Measurements from ENCODE around the gene BGLAP. TPM values are rescaled to one million over a fixed set of nuclear protein-coding genes. Genes with fewer than 3 reads are reported as not detected.

The BGLAP gene
- total RNA-seq, 2 experiments from 2014 or later, result 3.3 to 4.8 TPM

DNA sequence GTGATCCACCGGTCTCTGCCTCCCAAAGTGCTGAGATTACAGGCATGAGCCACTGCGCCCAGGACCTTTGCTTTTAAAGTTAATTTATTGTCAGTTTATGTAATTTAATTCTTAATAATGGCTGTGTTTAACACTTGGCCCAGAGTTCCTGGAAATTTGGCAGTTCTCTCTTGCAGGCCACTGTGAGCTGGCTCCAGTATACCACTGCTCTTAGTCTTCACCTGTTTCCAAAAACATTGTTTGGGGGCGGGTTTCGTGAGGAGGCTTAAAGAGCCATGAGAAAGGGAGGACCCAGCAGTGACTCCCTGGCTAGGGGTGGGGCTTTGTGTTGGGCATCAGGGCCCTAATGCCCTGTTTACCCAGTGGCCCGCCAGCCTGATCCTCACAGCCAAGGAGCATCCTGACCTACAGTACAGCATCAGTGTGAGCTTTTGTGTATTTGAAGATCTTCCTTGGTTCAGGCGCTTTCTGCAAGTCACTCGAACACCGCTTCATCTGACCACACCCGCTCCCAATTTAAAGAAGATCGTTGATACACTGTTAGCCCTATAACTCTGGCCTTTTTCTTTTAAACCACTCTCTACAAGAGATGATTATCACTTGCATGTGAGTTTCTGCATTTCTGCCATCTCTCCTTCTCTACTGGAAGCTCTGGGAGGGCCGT is 12.0 kb upstream of the BGLAP start:
- H3K27me3 Mint-ChIP-seq, result no peaks in the 10 kb centered on the region

GRCh38 chr1:156230473-156230837 is 11.5 kb upstream of the BGLAP start:
- H3K27ac Mint-ChIP-seq, result no peak overlapping the region
- no peak for DNase-seq
- peaks cover 24% of the 10 kb centered on the region for H3K36me3 Mint-ChIP-seq
- H3K9me3 Mint-ChIP-seq, result no peaks in the 10 kb centered on the region
- no peak overlapping the region for H3K4me3 Mint-ChIP-seq
- H3K27me3 Mint-ChIP-seq, result no peaks in the 10 kb centered on the region
- ATAC-seq (ENCODE audit: low read depth), result no peak
- POLR2A ChIA-PET, result interaction anchor here (2.3 kb wide), 1 partner anchor 17 kb away, joined by 6 read pairs; the partner anchor contains the start of gene PMF1
- peaks cover 14% of the 10 kb centered on the region for H3K4me1 Mint-ChIP-seq

More for the DNA sequence above, 12.0 kb upstream of the BGLAP start:
- Mint-ChIP-seq H3K4me1 (peaks cover 17% of the 10 kb centered on the region), H3K27ac (no peak overlapping the region), H3K36me3 (peaks cover 26% of the 10 kb centered on the region), H3K4me3 (no peak overlapping the region), H3K9me3 (no peaks in the 10 kb centered on the region)
- DNase-seq (no peak), ATAC-seq (ENCODE audit: low read depth) (no peak)
- POLR2A ChIA-PET, result interaction anchor here (2.3 to 2.7 kb wide), 2 partner anchors 16 to 17 kb away, joined by 6 to 7 read pairs; partner anchors contain the start of gene PMF1

- POLR2A ChIA-PET, result interaction anchor here (0.7 to 1.3 kb wide), 4 partner anchors 19 to 87 kb away, joined by 3 to 6 read pairs (median 6); partner anchors contain the start of gene PMF1
- ATAC-seq (ENCODE audit: low read depth) (no peak), DNase-seq (no peak)
- H3K36me3 Mint-ChIP-seq, result peaks cover 20% of the 10 kb centered on the region
- H3K4me3 Mint-ChIP-seq, result no peak overlapping the region
- peaks cover 4% of the 10 kb centered on the region for H3K4me1 Mint-ChIP-seq
- no peaks in the 10 kb centered on the region for H3K27me3 Mint-ChIP-seq
- H3K9me3 Mint-ChIP-seq, result no peaks in the 10 kb centered on the region
- no peak overlapping the region for H3K27ac Mint-ChIP-seq
Measured at GRCh38 chr1:156232201-156232894, 9.6 kb upstream of the BGLAP start.

GRCh38 chr1:156233426-156234127 is 8.4 kb upstream of the BGLAP start:
- H3K36me3 Mint-ChIP-seq, result peaks cover 24% of the 10 kb centered on the region
- H3K4me1 Mint-ChIP-seq, result peaks cover 3% of the 10 kb centered on the region
- POLR2A ChIA-PET, result interaction anchor here (0.6 to 1.2 kb wide), 2 partner anchors 11 to 38 kb away, joined by 3 read pairs; no protein-coding TSS in a partner anchor
- no peaks in the 10 kb centered on the region for H3K27me3 Mint-ChIP-seq
- DNase-seq (no peak), ATAC-seq (ENCODE audit: low read depth) (no peak)
- no peak overlapping the region for H3K4me3 Mint-ChIP-seq
- H3K9me3 Mint-ChIP-seq, result no peaks in the 10 kb centered on the region
- no peak overlapping the region for H3K27ac Mint-ChIP-seq

DNA sequence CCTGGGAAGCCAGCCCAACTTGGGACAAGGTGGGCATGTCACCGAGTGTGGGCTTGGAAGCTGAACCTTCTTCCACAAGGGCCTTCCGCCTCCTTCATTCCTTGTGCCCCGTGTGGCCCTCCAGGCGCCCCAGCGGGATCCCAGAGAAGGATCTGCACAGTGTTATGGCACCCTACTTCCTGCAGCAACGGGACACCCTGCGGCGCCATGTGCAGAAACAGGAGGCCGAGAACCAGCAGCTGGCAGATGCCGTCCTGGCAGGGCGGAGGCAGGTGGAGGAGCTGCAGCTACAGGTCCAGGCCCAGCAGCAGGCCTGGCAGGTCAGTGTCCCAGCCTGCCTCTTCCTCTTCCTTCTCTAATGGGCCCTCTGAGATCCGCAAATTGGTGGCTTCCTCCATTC is 5.8 kb upstream of the BGLAP start:
- Mint-ChIP-seq H3K27me3 (no peaks in the 10 kb centered on the region), H3K9me3 (no peaks in the 10 kb centered on the region), H3K4me1 (no peaks in the 10 kb centered on the region), H3K27ac (no peak overlapping the region), H3K36me3 (peaks cover 21% of the 10 kb centered on the region), H3K4me3 (no peak overlapping the region)
- ATAC-seq (ENCODE audit: low read depth) (no peak), DNase-seq (no peak)
- POLR2A ChIA-PET, result no interaction called here

- Mint-ChIP-seq H3K9me3 (no peaks in the 10 kb centered on the region), H3K27ac (no peak overlapping the region), H3K27me3 (no peaks in the 10 kb centered on the region), H3K36me3 (peaks cover 21% of the 10 kb centered on the region), H3K4me3 (no peak overlapping the region), H3K4me1 (peaks cover under 1% of the 10 kb centered on the region)
- ATAC-seq (ENCODE audit: low read depth) (no peak), DNase-seq (no peak)
- POLR2A ChIA-PET, result no interaction called here
Measured at GRCh38 chr1:156238248-156238647, 3.7 kb upstream of the BGLAP start.

DNA sequence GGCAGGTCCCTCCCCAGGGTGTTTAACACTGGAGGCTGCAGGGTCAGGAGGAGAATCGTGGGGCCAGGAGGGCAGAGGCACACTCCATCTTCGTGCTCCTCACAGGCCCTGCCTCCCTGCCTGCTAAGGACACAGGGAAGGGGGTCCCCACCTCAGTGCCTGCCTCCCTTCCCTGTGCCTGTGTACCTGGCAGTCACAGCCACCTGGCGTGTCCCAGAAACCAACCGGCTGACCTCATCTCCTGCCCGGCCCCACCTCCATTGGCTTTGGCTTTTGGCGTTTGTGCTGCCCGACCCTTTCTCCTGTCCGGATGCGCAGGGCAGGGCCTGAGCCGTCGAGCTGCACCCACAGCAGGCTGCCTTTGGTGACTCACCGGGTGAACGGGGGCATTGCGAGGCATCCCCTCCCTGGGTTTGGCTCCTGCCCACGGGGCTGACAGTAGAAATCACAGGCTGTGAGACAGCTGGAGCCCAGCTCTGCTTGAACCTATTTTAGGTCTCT is 623 bp upstream of the BGLAP start:
- POLR2A ChIA-PET, result no interaction called here

GRCh38 chr1:156242738-156243137 is 754 bp downstream of the BGLAP start:
- no peaks in the 10 kb centered on the region for H3K9me3 Mint-ChIP-seq
- no peak for DNase-seq
- H3K4me3 Mint-ChIP-seq, result no peak overlapping the region
- no peak overlapping the region for H3K27ac Mint-ChIP-seq
- H3K4me1 Mint-ChIP-seq, result peaks cover 23% of the 10 kb centered on the region
- ATAC-seq (ENCODE audit: low read depth), result no peak
- POLR2A ChIA-PET, result no interaction called here
- peaks cover 11% of the 10 kb centered on the region for H3K36me3 Mint-ChIP-seq
- H3K27me3 Mint-ChIP-seq, result no peaks in the 10 kb centered on the region

More for the DNA sequence above, 623 bp upstream of the BGLAP start:
- DNase-seq (no peak), ATAC-seq (ENCODE audit: low read depth) (no peak)
- no peaks in the 10 kb centered on the region for H3K9me3 Mint-ChIP-seq
- H3K4me3 Mint-ChIP-seq, result no peak overlapping the region
- peaks cover 21% of the 10 kb centered on the region for H3K4me1 Mint-ChIP-seq
- H3K27ac Mint-ChIP-seq, result no peak overlapping the region
- H3K27me3 Mint-ChIP-seq, result no peaks in the 10 kb centered on the region
- H3K36me3 Mint-ChIP-seq, result peaks cover 16% of the 10 kb centered on the region

DNA sequence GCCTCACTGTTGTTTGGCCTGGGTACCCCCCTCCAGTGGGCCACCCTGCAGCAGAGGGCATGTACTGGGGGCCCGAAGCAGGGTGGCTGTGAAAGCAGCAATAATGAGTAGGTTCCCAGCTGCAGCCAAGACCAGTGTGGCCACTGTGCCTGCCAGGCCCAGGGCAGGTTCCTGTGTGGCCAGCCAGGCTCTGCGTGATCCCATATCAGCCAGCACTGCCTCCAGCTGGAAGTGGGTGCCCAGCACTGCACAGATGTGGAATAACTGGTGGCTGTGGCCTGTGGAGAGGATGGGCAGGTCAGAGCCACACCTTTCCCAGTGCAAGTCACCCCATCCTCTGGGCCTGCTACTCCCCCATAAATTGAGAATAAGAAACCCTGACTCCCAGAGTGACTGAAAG is 2.1 kb downstream of the BGLAP start:
- Mint-ChIP-seq H3K4me1 (peaks cover 23% of the 10 kb centered on the region), H3K4me3 (no peak overlapping the region), H3K9me3 (no peaks in the 10 kb centered on the region), H3K27ac (peak overlapping the region; percentile 13), H3K36me3 (peaks cover 4% of the 10 kb centered on the region), H3K27me3 (no peaks in the 10 kb centered on the region)
- POLR2A ChIA-PET, result interaction anchor here (0.6 to 0.9 kb wide), 3 partner anchors 8 to 20 kb away, joined by 3 to 5 read pairs (median 3); no protein-coding TSS in a partner anchor
- ATAC-seq (ENCODE audit: low read depth), result no peak
- no peak for DNase-seq

DNA sequence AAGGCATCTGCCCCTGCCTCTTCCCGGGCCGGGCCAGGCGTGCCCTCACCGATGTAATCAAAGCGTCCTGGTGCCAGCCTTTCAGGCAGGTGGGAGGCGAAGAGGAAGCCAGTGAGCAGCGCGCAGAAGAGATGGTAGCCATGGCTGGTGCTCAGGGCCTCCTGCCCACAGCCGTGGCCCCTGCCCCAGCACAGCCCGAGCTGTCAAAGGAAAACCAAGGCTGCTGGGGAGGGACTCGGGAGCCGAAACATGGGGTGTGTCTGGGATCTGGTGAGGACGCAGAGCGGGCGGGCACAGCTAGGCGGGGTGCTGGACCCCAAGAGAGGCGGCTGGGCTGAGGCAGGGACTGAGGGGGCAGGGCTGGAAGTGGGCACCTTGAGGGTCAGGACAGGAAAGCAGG is 2.7 kb downstream of the BGLAP start:
- Mint-ChIP-seq H3K4me3 (peak overlapping the region; percentile 86), H3K4me1 (peaks cover 23% of the 10 kb centered on the region), H3K27ac (peak overlapping the region; percentile 95), H3K27me3 (no peaks in the 10 kb centered on the region), H3K9me3 (no peaks in the 10 kb centered on the region), H3K36me3 (peaks cover 4% of the 10 kb centered on the region)
- no peak for ATAC-seq (ENCODE audit: low read depth)
- DNase-seq, result no peak
- POLR2A ChIA-PET, result interaction anchor here (0.9 to 2.9 kb wide), 6 partner anchors 11 to 178 kb away, joined by 3 to 15 read pairs (median 4); partner anchors contain the start of gene SMG5

DNA sequence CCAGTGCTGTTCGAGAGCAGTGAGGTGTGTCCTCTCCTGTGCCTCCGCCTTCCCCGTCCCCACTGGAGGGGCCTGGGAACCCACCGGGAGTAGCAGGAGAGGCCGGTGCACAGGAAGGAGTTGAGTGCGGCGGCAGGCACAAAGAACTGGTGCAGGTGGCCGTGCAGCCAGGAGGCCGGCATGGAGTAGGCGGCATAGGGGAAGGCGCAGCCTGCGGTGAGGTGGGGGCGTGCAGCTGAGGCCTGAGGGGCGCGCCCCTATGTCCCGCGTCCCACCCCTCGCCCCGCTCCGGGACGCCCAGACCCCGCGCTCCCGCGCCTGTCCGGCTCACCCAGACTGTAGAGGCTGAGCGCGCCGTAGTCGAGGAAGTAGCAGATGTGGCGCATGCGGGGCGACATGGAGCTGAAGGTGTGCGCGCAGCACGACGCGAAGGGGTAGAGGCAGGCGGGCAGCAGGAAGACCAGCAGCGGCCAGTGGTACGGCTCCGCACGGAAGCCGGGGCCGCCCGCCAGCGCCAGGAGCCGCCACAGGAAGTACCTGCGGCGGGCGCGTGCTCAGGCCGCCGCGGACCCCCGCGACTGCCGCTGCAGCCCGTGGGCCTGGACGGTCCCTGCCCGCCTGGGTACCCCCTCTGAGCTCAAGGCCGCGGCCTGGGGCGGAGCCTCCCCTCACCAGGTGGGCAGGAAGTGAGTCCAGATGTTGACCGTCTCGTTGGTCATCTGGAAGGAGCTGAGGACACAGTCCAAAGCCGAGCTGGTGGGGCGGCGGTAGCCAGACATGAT is 3.7 kb downstream of the BGLAP start:
- ATAC-seq (ENCODE audit: low read depth) (peak; percentile 78), DNase-seq (peak; percentile 70)
- POLR2A ChIA-PET, result interaction anchor here (0.8 to 2.9 kb wide), 12 partner anchors 12 to 179 kb away, joined by 3 to 15 read pairs (median 4); partner anchors contain the start of genes PMF1 and SMG5
- Mint-ChIP-seq H3K9me3 (no peaks in the 10 kb centered on the region), H3K36me3 (peaks cover 5% of the 10 kb centered on the region), H3K4me1 (peaks cover 23% of the 10 kb centered on the region), H3K4me3 (peak overlapping the region; percentile 86), H3K27me3 (no peaks in the 10 kb centered on the region), H3K27ac (peak overlapping the region; percentile 95)

DNA sequence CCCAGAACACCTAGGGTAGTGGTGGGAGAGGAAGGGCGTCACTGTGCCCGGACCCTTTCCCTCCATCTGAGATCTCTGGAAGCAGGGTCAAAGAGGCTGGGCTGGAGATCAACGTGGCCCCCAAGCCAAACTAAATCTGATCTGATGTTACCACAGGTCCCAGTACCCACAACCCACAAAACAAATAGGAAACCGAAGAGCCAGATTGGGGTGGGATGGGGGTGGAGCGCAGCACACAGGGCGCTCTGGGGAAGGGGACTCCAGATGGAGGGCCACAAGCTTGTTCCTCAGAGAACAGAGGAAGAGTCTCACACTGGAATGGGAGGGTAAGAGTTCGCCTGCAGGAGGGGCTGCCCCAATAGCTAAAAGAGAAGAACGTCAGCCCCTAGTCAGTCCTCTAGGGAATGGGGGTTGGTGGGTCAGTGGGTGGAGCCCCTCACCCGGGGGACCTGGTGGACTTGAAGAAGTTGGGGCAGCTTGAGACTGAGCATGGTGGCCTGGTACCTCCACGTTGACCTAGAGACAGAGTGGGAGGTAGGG is 4.3 kb downstream of the BGLAP start:
- ATAC-seq (ENCODE audit: low read depth) (no peak), DNase-seq (no peak)
- H3K4me1 Mint-ChIP-seq, result peaks cover 28% of the 10 kb centered on the region
- H3K36me3 Mint-ChIP-seq, result peaks cover 5% of the 10 kb centered on the region
- H3K27me3 Mint-ChIP-seq, result no peaks in the 10 kb centered on the region
- H3K4me3 Mint-ChIP-seq, result peak overlapping the region; percentile 30
- H3K9me3 Mint-ChIP-seq, result no peaks in the 10 kb centered on the region
- POLR2A ChIA-PET, result interaction anchor here (0.8 to 2.9 kb wide), 11 partner anchors 11 to 99 kb away, joined by 3 to 15 read pairs (median 4); partner anchors contain the start of genes PMF1 and SMG5
- peak overlapping the region; percentile 67 for H3K27ac Mint-ChIP-seq

All from activated naive CD8-positive, alpha-beta T cell treated with anti-CD3 and anti-CD28 coated beads, Interleukin-2, amount 10 ng/mL, durations not matched to agents 7 days and 5 days (primary cell).